ENCODE measurements around the gene GAL3ST1.

DNA sequence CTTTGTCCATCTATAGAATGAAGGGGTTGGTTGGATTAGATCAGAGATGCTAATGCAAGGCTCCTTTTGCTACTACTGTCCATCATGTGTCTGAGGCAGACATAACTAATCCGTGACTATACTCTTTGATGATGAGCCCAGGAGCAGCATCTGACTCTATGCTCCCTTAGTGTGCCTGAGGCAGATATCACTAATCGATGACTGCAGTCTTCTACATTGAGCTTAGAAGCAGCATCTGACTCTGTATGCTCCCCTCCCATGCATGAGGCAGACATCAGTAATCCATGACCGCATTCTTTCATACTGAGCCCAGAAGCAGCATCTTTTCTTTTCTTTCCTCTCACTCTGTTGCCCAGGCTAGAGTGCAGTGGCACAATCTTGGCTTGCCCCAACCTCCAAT lies 36.7 kb upstream of the GAL3ST1 start:
- TF ChIP-seq, protein P1, sequence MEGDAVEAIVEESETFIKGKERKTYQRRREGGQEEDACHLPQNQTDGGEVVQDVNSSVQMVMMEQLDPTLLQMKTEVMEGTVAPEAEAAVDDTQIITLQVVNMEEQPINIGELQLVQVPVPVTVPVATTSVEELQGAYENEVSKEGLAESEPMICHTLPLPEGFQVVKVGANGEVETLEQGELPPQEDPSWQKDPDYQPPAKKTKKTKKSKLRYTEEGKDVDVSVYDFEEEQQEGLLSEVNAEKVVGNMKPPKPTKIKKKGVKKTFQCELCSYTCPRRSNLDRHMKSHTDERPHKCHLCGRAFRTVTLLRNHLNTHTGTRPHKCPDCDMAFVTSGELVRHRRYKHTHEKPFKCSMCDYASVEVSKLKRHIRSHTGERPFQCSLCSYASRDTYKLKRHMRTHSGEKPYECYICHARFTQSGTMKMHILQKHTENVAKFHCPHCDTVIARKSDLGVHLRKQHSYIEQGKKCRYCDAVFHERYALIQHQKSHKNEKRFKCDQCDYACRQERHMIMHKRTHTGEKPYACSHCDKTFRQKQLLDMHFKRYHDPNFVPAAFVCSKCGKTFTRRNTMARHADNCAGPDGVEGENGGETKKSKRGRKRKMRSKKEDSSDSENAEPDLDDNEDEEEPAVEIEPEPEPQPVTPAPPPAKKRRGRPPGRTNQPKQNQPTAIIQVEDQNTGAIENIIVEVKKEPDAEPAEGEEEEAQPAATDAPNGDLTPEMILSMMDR (IDR thresholded peaks at IDR 0.05; ENCODE audit: poor library complexity, severe bottlenecking): no peak
- TF ChIP-seq POLR2AphosphoS5 (IDR thresholded peaks at IDR 0.05) (no peak), EP300 (conservative IDR thresholded peaks at IDR 0.05; ENCODE audit: poor library complexity, severe bottlenecking) (no peak)

Measured in neural cell (in vitro differentiated cells).